Panc1 (cell line): ENCODE measurements around the gene HYAL2. TPM values are rescaled to one million over a fixed set of nuclear protein-coding genes. Genes with fewer than 3 reads are reported as not detected.

Source experiments
- ATAC-seq: fragments of 200-7000 bp; cut with Tn5 transposase; 2 replicates; pipeline ENCODE4 v1.9.1; 2020; ENCODE audit warnings: mild to moderate bottlenecking, moderate library complexity
- BruUV-seq: library from RNA; stranded (reverse); fragments of 400-500 nt; replicated peaks from 2 replicates; lab custom pipeline; 2021; lab: Mats Ljungman, UMichigan
- CTCF ChIA-PET: fragments of 300-600 bp; sonication (Branson Sonifier 250); formaldehyde crosslinking; loops from one replicate; lab custom pipeline; 2022; ENCODE audit warnings: antibody characterized with exemption; lab: Charles Lee
- POLR2A ChIA-PET: fragments of 300-600 bp; sonication (Branson Sonifier 250); formaldehyde crosslinking; loops from one replicate; lab custom pipeline; 2022; ENCODE audit warnings: antibody characterized with exemption; lab: Charles Lee
- DNase-seq: peaks from one replicate; pipeline ENCODE4 v3.0.0-alpha.2; 2010; ENCODE audit warnings: low read depth, low spot score
- H3K27ac ChIP-seq: 2 replicates; pipeline ENCODE4 v1.5.1; 2011; ENCODE audit warnings: mild to moderate bottlenecking, low read length, inconsistent platforms
- H3K27me3 ChIP-seq: fragments of 200-500 bp; sonication (Bioruptor generic); 2 replicates; pipeline ENCODE4 v1.6.0; 2014; ENCODE audit warnings: low read length, inconsistent platforms; ENCODE audit not compliant: control insufficient read depth, insufficient read depth
- H3K36me3 ChIP-seq: fragments of 200-500 bp; sonication (Bioruptor generic); 2 replicates; pipeline ENCODE4 v1.5.1; 2014; ENCODE audit warnings: inconsistent platforms, mild to moderate bottlenecking, low read length, moderate library complexity; ENCODE audit not compliant: control insufficient read depth, insufficient read depth
- H3K4me1 ChIP-seq: 2 replicates; pipeline ENCODE4 v1.5.1; 2011; ENCODE audit warnings: inconsistent platforms, mild to moderate bottlenecking, low read length, moderate library complexity; ENCODE audit not compliant: control insufficient read depth, insufficient read depth
- H3K4me3 ChIP-seq, 2 experiments: 2 replicates each; pipeline ENCODE4 v1.5.1; 2011 to 2012; ENCODE audit warnings: low read depth in 2 of 2, low read length in 2 of 2, mild to moderate bottlenecking in 2 of 2, inconsistent platforms in 1 of 2, moderate library complexity in 1 of 2
- H3K9me3 ChIP-seq: fragments of 200-500 bp; sonication (Bioruptor generic); 2 replicates; pipeline ENCODE4 v1.5.1; 2014; ENCODE audit warnings: low read depth, mild to moderate bottlenecking, inconsistent platforms, low read length, moderate library complexity; ENCODE audit not compliant: control insufficient read depth, insufficient read depth
- POLR2AphosphoS5 ChIP-seq: IDR thresholded peaks from 2 replicates; pipeline ENCODE4 v1.6.1; 2012; ENCODE audit warnings: mild to moderate bottlenecking, low read depth, low read length, moderate library complexity
- SIN3A ChIP-seq: IDR thresholded peaks from 2 replicates; pipeline ENCODE4 v1.6.1; 2012; ENCODE audit warnings: low read depth, mild to moderate bottlenecking, low read length, moderate library complexity, borderline replicate concordance; ENCODE audit not compliant: insufficient read depth
- TCF7L2 ChIP-seq: IDR thresholded peaks from 2 replicates; pipeline ENCODE4 v1.6.1; 2011; ENCODE audit warnings: mild to moderate bottlenecking, low read depth, low read length, inconsistent platforms
- in situ Hi-C: cut with HindIII; loops from 2 replicates; pipeline ENCODE4 v1.10.0; 2016; ENCODE audit warnings: low sequenced_read_pairs, low pct_unique_long_range_greater_than_20kb
- intact Hi-C: fragments of 100-400 bp; cut with micrococcal nuclease; formaldehyde crosslinking; loops from one replicate; pipeline ENCODE4 v1.10.0; 2022; ENCODE audit not compliant: unreplicated experiment
- total RNA-seq: library from RNA; stranded (reverse); gene quantifications from one replicate; pipeline ENCODE4 v1.2.1, GENCODE V29; 2021; ENCODE audit not compliant: unreplicated experiment
- TF ChIP-seq, protein P1 (sequence below), 2 experiments: IDR thresholded peaks; 2 replicates each; pipeline ENCODE4 v1.6.1; 2011 to 2012; ENCODE audit warnings: low read depth in 2 of 2, control low read depth in 1 of 2, low read length in 1 of 2, mild to moderate bottlenecking in 1 of 2, moderate library complexity in 1 of 2; ENCODE audit not compliant: insufficient read depth in 1 of 2
- TF ChIP-seq, protein P2 (sequence below): fragments of 450-650 bp; IDR thresholded peaks from 2 replicates; pipeline ENCODE4 v1.5.1; 2017; ENCODE audit warnings: mild to moderate bottlenecking

HYAL2 gene
- total RNA-seq, 1 experiment from 2014 or later: 41.5 TPM

DNA sequence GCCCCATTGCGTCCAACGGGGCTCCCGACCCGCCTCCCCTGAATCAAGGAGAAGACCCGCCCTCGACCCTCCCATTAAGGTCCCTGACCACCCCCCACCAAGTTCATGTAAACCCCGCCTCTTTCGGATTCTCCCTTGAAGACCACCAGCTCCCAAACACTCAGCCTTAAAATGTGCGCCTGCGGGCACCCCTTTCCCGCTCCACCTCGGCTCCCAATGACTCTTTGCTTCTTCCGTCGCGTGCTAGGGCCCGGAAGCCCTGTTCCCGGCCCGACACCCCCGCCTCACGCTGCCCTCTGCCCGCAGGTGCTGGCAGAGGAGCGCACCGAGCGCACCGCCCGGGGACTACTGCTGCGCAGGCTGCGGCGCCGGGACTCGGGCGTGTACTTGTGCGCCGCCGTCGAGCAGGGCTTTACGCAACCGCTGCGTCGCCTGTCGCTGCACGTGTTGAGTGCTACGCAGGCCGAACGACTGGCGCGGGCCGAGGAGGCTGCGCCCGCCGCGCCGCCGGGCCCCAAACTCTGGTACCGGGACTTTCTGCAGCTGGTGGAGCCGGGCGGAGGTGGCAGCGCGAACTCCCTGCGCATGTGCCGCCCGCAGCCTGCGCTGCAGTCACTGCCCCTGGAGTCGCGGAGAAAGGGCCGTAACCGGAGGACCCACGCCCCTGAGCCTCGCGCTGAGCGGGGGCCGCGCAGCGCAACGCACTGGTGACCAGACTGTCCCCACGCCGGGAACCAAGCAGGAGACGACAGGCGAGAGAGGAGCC is 46.4 kb downstream of the HYAL2 start:
- DNase-seq (no peak), ATAC-seq (no peak)
- in situ Hi-C loops (no loop called here), intact Hi-C loops (no loop called here)
- ChIA-PET POLR2A (no interaction called here), CTCF (interaction anchor here (0.6 to 0.7 kb wide), 2 partner anchors 40 to 58 kb away, joined by 3 to 5 read pairs; partner anchors contain the start of gene GNAI2)
- Histone ChIP-seq H3K36me3 (no peaks in the 10 kb centered on the region), H3K9me3 (no peaks in the 10 kb centered on the region), H3K4me3 (no peak overlapping the region), H3K27me3 (no peaks in the 10 kb centered on the region), H3K4me1 (no peaks in the 10 kb centered on the region; the same call in 1 of the 2 replicates), H3K27ac (no peak overlapping the region)
- no TSS peak for BruUV-seq
- TF ChIP-seq, protein P1, sequence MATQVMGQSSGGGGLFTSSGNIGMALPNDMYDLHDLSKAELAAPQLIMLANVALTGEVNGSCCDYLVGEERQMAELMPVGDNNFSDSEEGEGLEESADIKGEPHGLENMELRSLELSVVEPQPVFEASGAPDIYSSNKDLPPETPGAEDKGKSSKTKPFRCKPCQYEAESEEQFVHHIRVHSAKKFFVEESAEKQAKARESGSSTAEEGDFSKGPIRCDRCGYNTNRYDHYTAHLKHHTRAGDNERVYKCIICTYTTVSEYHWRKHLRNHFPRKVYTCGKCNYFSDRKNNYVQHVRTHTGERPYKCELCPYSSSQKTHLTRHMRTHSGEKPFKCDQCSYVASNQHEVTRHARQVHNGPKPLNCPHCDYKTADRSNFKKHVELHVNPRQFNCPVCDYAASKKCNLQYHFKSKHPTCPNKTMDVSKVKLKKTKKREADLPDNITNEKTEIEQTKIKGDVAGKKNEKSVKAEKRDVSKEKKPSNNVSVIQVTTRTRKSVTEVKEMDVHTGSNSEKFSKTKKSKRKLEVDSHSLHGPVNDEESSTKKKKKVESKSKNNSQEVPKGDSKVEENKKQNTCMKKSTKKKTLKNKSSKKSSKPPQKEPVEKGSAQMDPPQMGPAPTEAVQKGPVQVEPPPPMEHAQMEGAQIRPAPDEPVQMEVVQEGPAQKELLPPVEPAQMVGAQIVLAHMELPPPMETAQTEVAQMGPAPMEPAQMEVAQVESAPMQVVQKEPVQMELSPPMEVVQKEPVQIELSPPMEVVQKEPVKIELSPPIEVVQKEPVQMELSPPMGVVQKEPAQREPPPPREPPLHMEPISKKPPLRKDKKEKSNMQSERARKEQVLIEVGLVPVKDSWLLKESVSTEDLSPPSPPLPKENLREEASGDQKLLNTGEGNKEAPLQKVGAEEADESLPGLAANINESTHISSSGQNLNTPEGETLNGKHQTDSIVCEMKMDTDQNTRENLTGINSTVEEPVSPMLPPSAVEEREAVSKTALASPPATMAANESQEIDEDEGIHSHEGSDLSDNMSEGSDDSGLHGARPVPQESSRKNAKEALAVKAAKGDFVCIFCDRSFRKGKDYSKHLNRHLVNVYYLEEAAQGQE (IDR thresholded peaks at IDR 0.05; ENCODE audit: insufficient read depth in 1 of 2, low read depth in 2 of 2, low read length in 1 of 2): no peak
- TF ChIP-seq SIN3A (no peak), POLR2AphosphoS5 (no peak), TCF7L2 (no peak)
- TF ChIP-seq, protein P2, sequence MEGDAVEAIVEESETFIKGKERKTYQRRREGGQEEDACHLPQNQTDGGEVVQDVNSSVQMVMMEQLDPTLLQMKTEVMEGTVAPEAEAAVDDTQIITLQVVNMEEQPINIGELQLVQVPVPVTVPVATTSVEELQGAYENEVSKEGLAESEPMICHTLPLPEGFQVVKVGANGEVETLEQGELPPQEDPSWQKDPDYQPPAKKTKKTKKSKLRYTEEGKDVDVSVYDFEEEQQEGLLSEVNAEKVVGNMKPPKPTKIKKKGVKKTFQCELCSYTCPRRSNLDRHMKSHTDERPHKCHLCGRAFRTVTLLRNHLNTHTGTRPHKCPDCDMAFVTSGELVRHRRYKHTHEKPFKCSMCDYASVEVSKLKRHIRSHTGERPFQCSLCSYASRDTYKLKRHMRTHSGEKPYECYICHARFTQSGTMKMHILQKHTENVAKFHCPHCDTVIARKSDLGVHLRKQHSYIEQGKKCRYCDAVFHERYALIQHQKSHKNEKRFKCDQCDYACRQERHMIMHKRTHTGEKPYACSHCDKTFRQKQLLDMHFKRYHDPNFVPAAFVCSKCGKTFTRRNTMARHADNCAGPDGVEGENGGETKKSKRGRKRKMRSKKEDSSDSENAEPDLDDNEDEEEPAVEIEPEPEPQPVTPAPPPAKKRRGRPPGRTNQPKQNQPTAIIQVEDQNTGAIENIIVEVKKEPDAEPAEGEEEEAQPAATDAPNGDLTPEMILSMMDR: no peak

DNA sequence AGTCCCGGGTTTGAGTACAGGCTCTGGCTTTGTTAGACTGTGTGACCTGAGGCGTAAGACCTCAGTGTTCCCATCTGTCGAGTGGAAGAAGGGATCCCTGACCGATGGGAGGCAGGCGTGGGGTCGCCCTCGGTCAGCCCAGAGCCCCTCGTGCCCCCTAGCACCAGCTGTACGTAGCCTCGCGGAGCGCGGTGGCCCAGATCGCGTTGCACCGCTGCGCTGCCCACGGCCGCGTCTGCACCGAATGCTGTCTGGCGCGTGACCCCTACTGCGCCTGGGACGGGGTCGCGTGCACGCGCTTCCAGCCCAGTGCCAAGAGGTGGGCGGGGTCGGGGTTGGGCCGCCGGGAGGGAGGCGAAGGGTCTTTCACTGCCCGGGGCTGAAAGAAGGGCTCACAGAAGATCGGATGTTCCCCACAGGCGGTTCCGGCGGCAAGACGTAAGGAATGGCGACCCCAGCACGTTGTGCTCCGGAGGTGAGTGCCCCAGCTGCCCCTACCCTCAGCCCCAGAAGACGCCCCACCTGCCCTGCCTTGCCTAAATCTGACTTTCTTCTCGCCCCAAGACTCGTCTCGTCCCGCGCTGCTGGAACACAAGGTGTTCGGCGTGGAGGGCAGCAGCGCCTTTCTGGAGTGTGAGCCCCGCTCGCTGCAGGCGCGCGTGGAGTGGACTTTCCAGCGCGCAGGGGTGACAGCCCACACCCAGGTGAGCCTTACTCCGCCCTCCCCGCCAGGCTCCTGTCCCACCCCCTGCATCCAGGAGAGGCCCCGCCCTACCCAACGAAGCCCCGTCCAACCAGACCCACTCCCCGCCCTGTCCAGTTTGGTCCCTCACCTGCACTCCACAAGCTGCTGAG is 47.2 kb downstream of the HYAL2 start:
- Histone ChIP-seq H3K4me1 (no peaks in the 10 kb centered on the region; the same call in 1 of the 2 replicates), H3K9me3 (no peaks in the 10 kb centered on the region), H3K27me3 (no peaks in the 10 kb centered on the region), H3K27ac (no peak overlapping the region), H3K4me3 (no peak overlapping the region), H3K36me3 (no peaks in the 10 kb centered on the region)
- ChIA-PET POLR2A (no interaction called here), CTCF (interaction anchor here (0.6 to 1.4 kb wide), 5 partner anchors 39 to 139 kb away, joined by 3 to 5 read pairs (median 3); partner anchors contain the start of gene GNAI2)
- no TSS peak for BruUV-seq
- in situ Hi-C loops (no loop called here), intact Hi-C loops (no loop called here)
- no peak for ATAC-seq
- DNase-seq: no peak
- TF ChIP-seq POLR2AphosphoS5: no peak
- TF ChIP-seq, protein P1 (IDR thresholded peaks at IDR 0.05; ENCODE audit: insufficient read depth in 1 of 2, low read depth in 2 of 2, low read length in 1 of 2): no peak
- no peak for TF ChIP-seq SIN3A
- TF ChIP-seq, protein P2: no peak
- no peak for TF ChIP-seq TCF7L2
